Keratinocyte (primary cell): ENCODE results near the gene L3MBTL4. TPM values are rescaled to one million over a fixed set of nuclear protein-coding genes. Genes with fewer than 3 reads are reported as not detected.

Experiments
- DNase-seq: peaks from one replicate; pipeline ENCODE4 v3.0.0-alpha.2; 2011; ENCODE audit warnings: low read depth, missing footprints, low spot score
- FAIRE-seq: peaks from 2 replicates; lab custom pipeline; 2011; peaks lifted over from hg19 to GRCh38; lab: Jason Lieb, UNC
- H2AFZ ChIP-seq: 2 replicates; pipeline ENCODE4 v1.6.0; 2012; ENCODE audit warnings: low read length, control low read depth, inconsistent platforms; ENCODE audit not compliant: control insufficient read depth
- H3K27ac ChIP-seq: 2 replicates; pipeline ENCODE4 v1.5.1; 2011; ENCODE audit warnings: low read length; ENCODE audit not compliant: control insufficient read depth, insufficient read depth
- H3K27me3 ChIP-seq: 3 replicates; pipeline ENCODE4 v1.6.0; 2011; ENCODE audit warnings: low read length; ENCODE audit not compliant: control insufficient read depth, insufficient read depth; ENCODE audit errors: extremely low read depth
- H3K36me3 ChIP-seq, 2 experiments: 2 replicates in 1 of 2; 3 replicates in 1 of 2; pipeline ENCODE4 v1.5.1; 2011; ENCODE audit warnings: low read length in 2 of 2, mild to moderate bottlenecking in 1 of 2; ENCODE audit not compliant: control insufficient read depth in 2 of 2, insufficient read depth in 2 of 2; ENCODE audit errors: extremely low read depth in 1 of 2
- H3K4me1 ChIP-seq: 3 replicates; pipeline ENCODE4 v1.5.1; 2011; ENCODE audit warnings: low read length; ENCODE audit not compliant: control insufficient read depth, insufficient read depth; ENCODE audit errors: extremely low read depth
- H3K4me2 ChIP-seq: 3 replicates; pipeline ENCODE4 v1.6.0; 2011; ENCODE audit warnings: low read depth, low read length; ENCODE audit not compliant: control insufficient read depth, insufficient read depth; ENCODE audit errors: extremely low read depth
- H3K4me3 ChIP-seq, 3 experiments: fragments of 200-600 bp in 1 of 3; sonication (generic) in 1 of 3; 2 replicates in 2 of 3; 3 replicates in 1 of 3; pipeline ENCODE4 v1.5.1; 2011 to 2016; ENCODE audit warnings: low read length in 3 of 3, mild to moderate bottlenecking in 3 of 3, control low read depth in 2 of 3, inconsistent platforms in 1 of 3, low read depth in 1 of 3, mixed read lengths in 1 of 3, mixed run types in 1 of 3, moderate library complexity in 1 of 3; ENCODE audit not compliant: control insufficient read depth in 2 of 3, insufficient read depth in 2 of 3; ENCODE audit errors: extremely low read depth in 1 of 3
- H3K79me2 ChIP-seq: 2 replicates; pipeline ENCODE4 v1.6.0; 2012; ENCODE audit warnings: low read length; ENCODE audit not compliant: control insufficient read depth, insufficient read depth
- H3K9ac ChIP-seq: 3 replicates; pipeline ENCODE4 v1.6.0; 2011; ENCODE audit warnings: low read length; ENCODE audit not compliant: control insufficient read depth, insufficient read depth; ENCODE audit errors: extremely low read depth
- H3K9me1 ChIP-seq: 3 replicates; pipeline ENCODE4 v1.6.0; 2011; ENCODE audit warnings: low read length; ENCODE audit not compliant: control insufficient read depth, insufficient read depth; ENCODE audit errors: extremely low read depth
- H3K9me3 ChIP-seq: 2 replicates; pipeline ENCODE4 v1.5.1; 2012; ENCODE audit warnings: low read depth, low read length; ENCODE audit not compliant: control insufficient read depth
- H4K20me1 ChIP-seq: 3 replicates; pipeline ENCODE4 v1.6.0; 2011; ENCODE audit warnings: low read length; ENCODE audit not compliant: control insufficient read depth, insufficient read depth; ENCODE audit errors: extremely low read depth
- CTCF ChIP-seq, 3 experiments: IDR thresholded peaks in 1 of 3; conservative IDR thresholded peaks in 1 of 3; optimal IDR thresholded peaks in 1 of 3; 2 replicates in 2 of 3; 3 replicates in 1 of 3; pipeline versions ENCODE3 to v1.5.1; 2011; ENCODE audit warnings: low read length in 3 of 3, mild to moderate bottlenecking in 3 of 3, moderate library complexity in 2 of 3, control low read depth in 1 of 3, inconsistent platforms in 1 of 3; ENCODE audit not compliant: insufficient read depth in 2 of 3; ENCODE audit errors: extremely low read depth in 1 of 3
- EZH2 ChIP-seq: IDR thresholded peaks from one replicate; pipeline ENCODE4 v1.6.1; 2012; ENCODE audit warnings: inconsistent platforms, mild to moderate bottlenecking, low read length, moderate library complexity
- dilution Hi-C: fragments of 300-500 bp; cut with MboI; formaldehyde crosslinking; loops from one replicate; pipeline ENCODE4 v1.7.0; 2020; ENCODE audit warnings: low sequenced_read_pairs; ENCODE audit not compliant: extremely low pct_ligation_motif_present
- polyA plus RNA-seq, 5 experiments: library from polyadenylated mRNA; depleted of rRNA in 3 of 5; stranded (reverse) in 3 of 5; stranded (forward) in 1 of 5; unstranded in 1 of 5; fragments of >200 nt; gene quantifications; 1 replicate in 1 of 5; 2 replicates in 3 of 5; 3 replicates in 1 of 5; pipeline versions ENCODE4 v1.2.1 to v1.2.3, GENCODE V29; 2011 to 2012; ENCODE audit warnings: missing spikeins in 2 of 5, low read depth in 1 of 5, low replicate concordance in 1 of 5

The L3MBTL4 gene
- polyA plus RNA-seq, 1 donor (not counting 4 experiments of a cell fraction or from before 2014, with no cell fraction given), result 0.17 TPM

GRCh38 chr18:6449213-6449612, 34.5 kb upstream of the L3MBTL4 start:
- no peaks in the 10 kb centered on the region for H3K4me1 ChIP-seq
- no peaks in the 10 kb centered on the region for H4K20me1 ChIP-seq

GRCh38 chr18:6444466-6445228, 29.9 kb upstream of the L3MBTL4 start:
- H4K20me1 ChIP-seq, result no peaks in the 10 kb centered on the region
- DNase-seq (no peak), FAIRE-seq (no peak)
- no peak overlapping the region for H3K9ac ChIP-seq
- no peak for TF ChIP-seq EZH2
- no peak for TF ChIP-seq CTCF (optimal IDR thresholded peaks at IDR 0.05 in 1 of 3, IDR thresholded peaks at IDR 0.05 in 1 of 3, conservative IDR thresholded peaks at IDR 0.05 in 1 of 3; ENCODE audit: extremely low read depth in 1 of 3, insufficient read depth in 2 of 3, low read length in 3 of 3)
- no peaks in the 10 kb centered on the region for H3K27me3 ChIP-seq
- H3K4me1 ChIP-seq, result no peaks in the 10 kb centered on the region
- no peaks in the 10 kb centered on the region for H3K9me3 ChIP-seq
- H3K36me3 ChIP-seq, result no peaks in the 10 kb centered on the region
- no peak overlapping the region for H3K4me3 ChIP-seq
- H2AFZ ChIP-seq, result no peak overlapping the region
- dilution Hi-C loops, result no loop called here
- H3K9me1 ChIP-seq, result no peaks in the 10 kb centered on the region
- H3K27ac ChIP-seq, result no peak overlapping the region
- no peaks in the 10 kb centered on the region for H3K79me2 ChIP-seq
- no peak overlapping the region for H3K4me2 ChIP-seq

More at GRCh38 chr18:6449213-6449612, 34.5 kb upstream of the L3MBTL4 start:
- Histone ChIP-seq H3K79me2 (no peaks in the 10 kb centered on the region), H3K36me3 (no peaks in the 10 kb centered on the region), H3K4me3 (no peak overlapping the region), H3K27me3 (no peaks in the 10 kb centered on the region), H3K9ac (no peak overlapping the region), H2AFZ (no peak overlapping the region), H3K27ac (no peak overlapping the region), H3K4me2 (no peak overlapping the region), H3K9me1 (no peaks in the 10 kb centered on the region), H3K9me3 (no peaks in the 10 kb centered on the region)
- no peak for TF ChIP-seq CTCF (optimal IDR thresholded peaks at IDR 0.05 in 1 of 3, IDR thresholded peaks at IDR 0.05 in 1 of 3, conservative IDR thresholded peaks at IDR 0.05 in 1 of 3; ENCODE audit: extremely low read depth in 1 of 3, insufficient read depth in 2 of 3, low read length in 3 of 3)
- no peak for TF ChIP-seq EZH2
- dilution Hi-C loops, result no loop called here
- FAIRE-seq (no peak), DNase-seq (no peak)
